Sigmoid colon (tissue), 7 donors: ENCODE measurements around the gene MAST1. TPM values are rescaled to one million over a fixed set of nuclear protein-coding genes. Genes with fewer than 3 reads are reported as not detected.
A peak's percentile ranks its signal among the peaks of the same experiment; 100 is the strongest.

ENCODE experiments used
- DNase-seq: peaks from one replicate; pipeline ENCODE4 v3.0.0-alpha.2; 2019
- H3K27ac ChIP-seq, 4 donors: fragments of 200-600 bp; sonication (generic); one replicate each; pipeline ENCODE4 v1.5.1; 2016 to 2019; ENCODE audit warnings: mild to moderate bottlenecking in 1 of 4
- H3K27me3 ChIP-seq, 3 donors: fragments of 200-600 bp; sonication (generic); one replicate each; pipeline ENCODE4 v1.5.1; 2019; ENCODE audit warnings: mild to moderate bottlenecking in 1 of 3
- H3K36me3 ChIP-seq, 4 donors: fragments of 200-600 bp; sonication (generic); one replicate each; pipeline ENCODE4 v1.5.1; 2016 to 2019
- H3K4me1 ChIP-seq, 4 donors: fragments of 200-600 bp; sonication (generic); one replicate each; pipeline ENCODE4 v1.5.1; 2017 to 2019
- H3K4me3 ChIP-seq, 4 donors: fragments of 200-600 bp; sonication (generic); one replicate each; pipeline ENCODE4 v1.5.1; 2017 to 2019; ENCODE audit warnings: mild to moderate bottlenecking in 2 of 4, moderate library complexity in 1 of 4
- H3K9me3 ChIP-seq, 4 donors: fragments of 200-600 bp in 3 of 4; sonication (generic) in 3 of 4; one replicate each; pipeline versions ENCODE4 v1.5.1 to v1.6.1; 2013 to 2019
- EP300 ChIP-seq, 4 donors: sonication (generic); formaldehyde crosslinking; IDR thresholded peaks; one replicate each; pipeline ENCODE4 v1.6.1; 2017; ENCODE audit warnings: antibody characterized with exemption in 4 of 4
- POLR2A ChIP-seq, 2 donors: fragments of 450-650 bp; IDR thresholded peaks; one replicate each; pipeline ENCODE4 v1.6.1; 2016; ENCODE audit warnings: antibody characterized with exemption in 2 of 2, mild to moderate bottlenecking in 2 of 2, moderate library complexity in 2 of 2
- POLR2AphosphoS5 ChIP-seq, 4 donors: sonication (generic); formaldehyde crosslinking; IDR thresholded peaks; one replicate each; pipeline ENCODE4 v1.6.1; 2017; ENCODE audit warnings: antibody characterized with exemption in 4 of 4
- WGBS, 2 donors: extraction: QIAGEN DNeasy Blood & Tissue Kit; methylation state at CpG; one replicate each; pipeline ENCODE4 v1.1.7; 2013; 5-methylcytosine and 5-hydroxymethylcytosine counted together
- intact Hi-C: fragments of 100-400 bp; cut with DNase I; formaldehyde crosslinking; loops from one replicate; pipeline ENCODE4 v1.15.1; 2023
- polyA plus RNA-seq, 3 donors: library from polyadenylated mRNA; stranded (reverse); fragments of 200-250 nt; gene quantifications; one replicate each; pipeline ENCODE4 v1.2.3, GENCODE V29; 2013
- total RNA-seq, 4 donors: library from RNA; depleted of rRNA; stranded (reverse); fragments of >200 nt; gene quantifications; one replicate each; pipeline ENCODE4 v1.1.0, GENCODE V29; 2016
- TF ChIP-seq, protein P1 (sequence below), 4 experiments: fragments of 450-650 bp in 3 of 4; fragments of 200-600 bp in 1 of 4; IDR thresholded peaks; one replicate each; pipeline ENCODE4 v1.5.1; 2016 to 2019; ENCODE audit warnings: antibody characterized with exemption in 4 of 4, mild to moderate bottlenecking in 3 of 4, moderate library complexity in 2 of 4
- donor health status: healthy with polysubstance abuse.
- donor health status: Bipolar disorder and iron deficiency.
- donor health status: healthy.

Gene MAST1
- total and polyA plus RNA-seq, 7 donors: 0.49 to 3.3 (median 1.2) TPM

DNA sequence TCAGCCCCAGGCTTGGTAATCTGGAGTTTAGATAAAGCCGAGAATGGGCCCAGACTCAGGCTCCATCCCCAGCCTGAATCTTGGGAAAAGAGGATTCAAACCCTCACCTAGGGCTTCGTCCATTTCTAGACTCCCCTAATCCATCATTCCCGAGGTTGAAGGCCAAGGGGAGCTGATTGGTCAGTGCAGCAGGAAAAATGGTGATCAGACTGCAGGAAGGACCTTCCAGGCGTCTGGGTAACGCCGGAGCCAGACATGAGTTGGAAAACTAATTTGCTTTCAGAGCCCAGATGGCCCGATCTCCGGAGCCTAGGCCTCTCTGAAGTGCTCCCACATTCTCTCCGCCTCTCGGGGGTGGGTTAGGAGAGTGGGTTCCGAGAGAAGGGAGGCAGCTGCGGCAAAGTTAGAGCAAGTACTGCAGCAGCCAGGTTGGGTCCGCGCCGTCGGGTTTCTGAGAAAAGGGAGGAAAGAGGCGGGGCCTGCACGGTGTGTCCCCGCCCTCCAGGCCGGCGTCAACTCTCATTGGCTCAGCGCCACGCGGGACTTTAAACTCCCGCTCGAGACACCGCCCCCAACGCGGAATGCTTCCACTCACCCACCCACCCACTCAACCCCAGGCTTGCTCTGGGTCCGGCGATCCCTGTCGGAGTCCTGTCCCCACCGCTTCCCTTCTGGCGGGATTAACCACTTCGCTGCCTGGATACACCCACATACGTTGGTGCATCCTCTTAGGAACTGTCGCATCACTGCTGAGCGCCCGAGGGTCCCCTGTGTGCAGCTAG lies 3.1 kb upstream of the MAST1 start:
- Histone ChIP-seq H3K36me3 (no peaks in the 10 kb centered on the region), H3K27ac (no peak overlapping the region), H3K9me3 (no peaks in the 10 kb centered on the region), H3K4me1 (peaks cover 0 to 35% (median 26%) of the 10 kb centered on the region in 4 donors), H3K27me3 (peaks cover 81 to 100% (median 92%) of the 10 kb centered on the region in 3 donors), H3K4me3 (no peak overlapping the region)
- 7 to 10% methylated on average over 39 of the region's 39 CpGs for WGBS, 2 donors
- intact Hi-C loops: no loop called here
- DNase-seq: no peak
- TF ChIP-seq POLR2AphosphoS5 (IDR thresholded peaks at IDR 0.05): no peak
- TF ChIP-seq, protein P1, sequence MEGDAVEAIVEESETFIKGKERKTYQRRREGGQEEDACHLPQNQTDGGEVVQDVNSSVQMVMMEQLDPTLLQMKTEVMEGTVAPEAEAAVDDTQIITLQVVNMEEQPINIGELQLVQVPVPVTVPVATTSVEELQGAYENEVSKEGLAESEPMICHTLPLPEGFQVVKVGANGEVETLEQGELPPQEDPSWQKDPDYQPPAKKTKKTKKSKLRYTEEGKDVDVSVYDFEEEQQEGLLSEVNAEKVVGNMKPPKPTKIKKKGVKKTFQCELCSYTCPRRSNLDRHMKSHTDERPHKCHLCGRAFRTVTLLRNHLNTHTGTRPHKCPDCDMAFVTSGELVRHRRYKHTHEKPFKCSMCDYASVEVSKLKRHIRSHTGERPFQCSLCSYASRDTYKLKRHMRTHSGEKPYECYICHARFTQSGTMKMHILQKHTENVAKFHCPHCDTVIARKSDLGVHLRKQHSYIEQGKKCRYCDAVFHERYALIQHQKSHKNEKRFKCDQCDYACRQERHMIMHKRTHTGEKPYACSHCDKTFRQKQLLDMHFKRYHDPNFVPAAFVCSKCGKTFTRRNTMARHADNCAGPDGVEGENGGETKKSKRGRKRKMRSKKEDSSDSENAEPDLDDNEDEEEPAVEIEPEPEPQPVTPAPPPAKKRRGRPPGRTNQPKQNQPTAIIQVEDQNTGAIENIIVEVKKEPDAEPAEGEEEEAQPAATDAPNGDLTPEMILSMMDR (IDR thresholded peaks at IDR 0.05): no peak
- no peak for TF ChIP-seq POLR2A (IDR thresholded peaks at IDR 0.05)
- no peak for TF ChIP-seq EP300 (IDR thresholded peaks at IDR 0.05)

DNA sequence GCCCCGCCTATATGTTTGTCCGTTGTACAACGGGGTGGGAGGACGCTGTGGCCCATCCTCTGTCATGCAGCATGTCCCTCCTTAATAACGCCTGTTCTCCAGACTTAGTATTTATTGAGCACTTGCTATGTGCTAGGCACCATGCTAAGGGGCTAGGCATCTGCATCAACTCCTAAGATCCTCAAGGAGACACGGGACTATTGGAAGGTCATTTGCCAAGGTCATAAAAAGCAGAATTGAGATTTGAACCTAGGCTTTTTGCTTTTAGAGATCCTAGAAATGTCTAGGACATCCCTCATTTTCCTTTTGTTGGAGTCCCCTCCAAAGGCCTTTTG lies 1.8 kb upstream of the MAST1 start:
- intact Hi-C loops: no loop called here
- Histone ChIP-seq H3K4me3 (no peak overlapping the region), H3K27ac (no peak overlapping the region), H3K9me3 (no peaks in the 10 kb centered on the region), H3K36me3 (no peaks in the 10 kb centered on the region), H3K27me3 (peaks cover 87 to 100% (median 95%) of the 10 kb centered on the region in 3 donors), H3K4me1 (peaks cover 0 to 47% (median 34%) of the 10 kb centered on the region in 4 donors)
- DNase-seq: no peak
- 3 to 8% methylated on average over 6 of the region's 6 CpGs for WGBS, 2 donors
- TF ChIP-seq, protein P1 (IDR thresholded peaks at IDR 0.05): no peak
- TF ChIP-seq POLR2A (IDR thresholded peaks at IDR 0.05): no peak
- TF ChIP-seq EP300 (IDR thresholded peaks at IDR 0.05): no peak
- no peak for TF ChIP-seq POLR2AphosphoS5 (IDR thresholded peaks at IDR 0.05)

DNA sequence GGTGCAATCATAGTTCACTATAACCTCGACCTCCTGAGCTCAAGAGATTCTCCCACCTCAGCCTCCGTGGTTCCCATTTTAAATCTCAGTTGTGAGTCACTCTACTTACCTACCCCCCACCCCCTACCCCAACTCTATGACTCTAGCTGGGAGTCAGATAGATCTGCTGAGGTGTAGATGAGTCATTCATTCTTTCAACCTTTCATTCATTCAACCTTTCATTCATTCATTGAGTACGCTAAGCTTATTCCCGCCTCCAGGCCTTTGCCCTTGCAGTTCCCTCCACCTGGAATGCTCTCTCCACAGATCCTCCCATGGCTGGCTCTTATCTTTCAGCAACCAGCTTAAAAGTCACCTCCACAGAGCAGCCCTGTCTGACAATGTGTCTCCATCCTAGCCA lies 1.1 kb upstream of the MAST1 start:
- H3K36me3 ChIP-seq: no peaks in the 10 kb centered on the region
- DNase-seq: no peak
- H3K4me3 ChIP-seq: no peak overlapping the region
- intact Hi-C loops: no loop called here
- H3K4me1 ChIP-seq: peaks cover 0 to 46% (median 34%) of the 10 kb centered on the region in 4 donors
- H3K9me3 ChIP-seq: no peaks in the 10 kb centered on the region
- H3K27me3 ChIP-seq: peaks cover 87 to 100% (median 95%) of the 10 kb centered on the region in 3 donors
- H3K27ac ChIP-seq: no peak overlapping the region
- TF ChIP-seq POLR2AphosphoS5 (IDR thresholded peaks at IDR 0.05) (no peak), POLR2A (IDR thresholded peaks at IDR 0.05) (no peak), EP300 (IDR thresholded peaks at IDR 0.05) (no peak)
- TF ChIP-seq, protein P1 (IDR thresholded peaks at IDR 0.05): no peak
- WGBS, 2 donors: 48 to 79% methylated on average over 4 of the region's 4 CpGs

DNA sequence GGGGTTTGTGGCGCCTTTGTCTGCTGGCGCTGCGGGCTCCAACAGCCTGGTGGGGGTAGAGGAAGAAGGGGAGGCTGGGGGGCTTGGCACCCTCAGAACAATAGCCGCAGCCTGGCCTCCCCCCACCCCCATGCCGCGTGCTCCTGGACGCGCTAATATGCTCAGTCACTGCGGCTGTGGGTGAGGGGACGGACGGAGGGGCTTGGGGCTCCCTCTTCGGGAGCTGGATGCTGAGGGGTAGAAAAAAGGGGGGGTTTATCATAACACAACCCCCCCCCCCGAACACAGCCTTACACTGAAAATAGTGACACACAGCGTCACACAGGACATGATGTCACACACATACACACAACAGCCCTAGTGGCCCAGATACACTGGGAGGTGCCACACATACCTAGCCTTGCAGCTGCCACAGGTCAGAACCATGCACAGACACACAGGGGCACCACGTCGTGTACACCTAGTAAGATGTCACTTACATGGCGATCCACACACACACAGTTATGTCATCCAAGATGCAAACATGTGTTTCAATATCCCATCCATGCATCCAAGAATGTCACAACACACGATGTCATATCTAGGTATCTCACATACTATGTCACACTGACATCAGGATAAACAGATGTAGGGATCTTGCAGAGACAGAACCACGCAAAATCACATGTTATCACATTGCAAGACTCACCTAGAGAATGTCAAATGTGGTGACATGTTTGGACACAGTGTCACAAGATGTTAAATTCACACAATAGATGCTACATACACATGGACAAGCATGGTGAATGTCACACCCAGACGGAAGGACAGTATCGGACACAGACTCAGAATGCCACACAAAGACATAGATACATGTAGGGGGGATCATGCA lies 806 bp downstream of the MAST1 start:
- no peak overlapping the region for H3K27ac ChIP-seq
- no peaks in the 10 kb centered on the region for H3K36me3 ChIP-seq
- H3K4me3 ChIP-seq: peak overlapping the region in 3 of 4 donors; percentile 24 to 38 (median 32)
- TF ChIP-seq EP300 (IDR thresholded peaks at IDR 0.05) (no peak), POLR2A (IDR thresholded peaks at IDR 0.05) (no peak), POLR2AphosphoS5 (IDR thresholded peaks at IDR 0.05) (no peak)
- TF ChIP-seq, protein P1 (IDR thresholded peaks at IDR 0.05): no peak
- peaks cover 72 to 100% (median 91%) of the 10 kb centered on the region in 3 donors for H3K27me3 ChIP-seq
- no peak for DNase-seq
- H3K4me1 ChIP-seq: peaks cover 0 to 27% (median 21%) of the 10 kb centered on the region in 4 donors
- intact Hi-C loops: no loop called here
- no peaks in the 10 kb centered on the region for H3K9me3 ChIP-seq
- WGBS, 2 donors: 14 to 22% methylated on average over 21 of the region's 21 CpGs
